B cell (primary cell): ENCODE data around the gene SNTG2. TPM values are rescaled to one million over a fixed set of nuclear protein-coding genes. Genes with fewer than 3 reads are reported as not detected.
A peak's percentile ranks its signal among the peaks of the same experiment; 100 is the strongest.

Experiments used
- ATAC-seq: fragments of 200-7000 bp; cut with Tn5 transposase; one replicate; pipeline ENCODE4 v1.10.0; 2021; ENCODE audit warnings: low read depth, mild to moderate bottlenecking, moderate number of reproducible peaks, moderate library complexity
- CTCF ChIA-PET: fragments of 350-600 bp; sonication (Branson Sonifier 250); formaldehyde crosslinking; loops from one replicate; lab custom pipeline; 2021; ENCODE audit warnings: antibody characterized with exemption, inconsistent platforms; lab: Charles Lee
- POLR2A ChIA-PET: fragments of 350-600 bp; sonication (Branson Sonifier 250); formaldehyde crosslinking; loops from one replicate; lab custom pipeline; 2021; ENCODE audit warnings: antibody characterized with exemption; lab: Charles Lee
- DNase-seq: peaks from one replicate; pipeline ENCODE4 v3.0.0; 2013
- H2AFZ ChIP-seq: 2 replicates; pipeline ENCODE4 v1.6.1; 2012; ENCODE audit warnings: mild to moderate bottlenecking, low read depth, low read length; ENCODE audit not compliant: insufficient read depth, poor library complexity, severe bottlenecking
- H3K27ac ChIP-seq, 2 donors: 1 replicate in 1 of 2; 2 replicates in 1 of 2; pipeline ENCODE4 v1.5.1; 2012 to 2013; ENCODE audit warnings: low read length in 2 of 2, mild to moderate bottlenecking in 2 of 2, moderate library complexity in 1 of 2
- H3K27me3 ChIP-seq, 4 experiments: fragments of 200-600 bp in 1 of 4; sonication (generic) in 1 of 4; replicated peaks in 1 of 4; 1 replicate in 2 of 4; 2 replicates in 2 of 4; pipeline versions ENCODE4 v1.6.1 to v1.7.0; 2013 to 2016; ENCODE audit warnings: low read length in 3 of 4, mild to moderate bottlenecking in 2 of 4, mixed read lengths in 1 of 4, moderate library complexity in 1 of 4; ENCODE audit not compliant: insufficient read depth in 4 of 4, control insufficient read depth in 3 of 4; ENCODE audit errors: control extremely low read depth in 1 of 4
- H3K36me3 ChIP-seq, 2 experiments: replicated peaks in 1 of 2; 1 replicate in 1 of 2; 2 replicates in 1 of 2; pipeline versions ENCODE4 v1.6.1 to v1.7.1; 2013; ENCODE audit warnings: low read length in 1 of 2; ENCODE audit not compliant: insufficient read depth in 2 of 2, control insufficient read depth in 1 of 2; ENCODE audit errors: control extremely low read depth in 1 of 2, extremely low read depth in 1 of 2
- H3K4me1 ChIP-seq, 2 donors: fragments of 200-600 bp in 1 of 2; sonication (generic) in 1 of 2; 1 replicate in 1 of 2; 2 replicates in 1 of 2; pipeline versions ENCODE4 v1.5.1 to v1.6.1; 2013 to 2017; ENCODE audit warnings: low read length in 2 of 2; ENCODE audit not compliant: control insufficient read depth in 2 of 2, insufficient read depth in 2 of 2
- H3K4me2 ChIP-seq: replicated peaks from 2 replicates; pipeline ENCODE3; 2012; ENCODE audit warnings: mild to moderate bottlenecking, low read depth, low read length; ENCODE audit not compliant: poor library complexity, severe bottlenecking
- H3K4me3 ChIP-seq, 5 experiments: fragments of 200-600 bp in 1 of 5; sonication (generic) in 1 of 5; 1 replicate in 3 of 5; 2 replicates in 2 of 5; pipeline versions ENCODE4 v1.5.1 to v1.7.0; 2011 to 2016; ENCODE audit warnings: low read length in 4 of 5, mild to moderate bottlenecking in 4 of 5, low read depth in 2 of 5, control low read depth in 1 of 5, moderate library complexity in 1 of 5; ENCODE audit not compliant: insufficient read depth in 1 of 5; ENCODE audit errors: control extremely low read depth in 1 of 5, extremely low read depth in 1 of 5
- H3K79me2 ChIP-seq: fragments of 200-600 bp; sonication (generic); one replicate; pipeline ENCODE4 v1.6.0; 2016; ENCODE audit warnings: low read length; ENCODE audit not compliant: control insufficient read depth, insufficient read depth
- H3K9ac ChIP-seq: fragments of 200-600 bp; sonication (generic); 2 replicates; pipeline ENCODE4 v1.6.1; 2017; ENCODE audit warnings: mild to moderate bottlenecking, low read length, moderate library complexity
- H3K9me3 ChIP-seq, 3 donors: one replicate each; pipeline versions ENCODE4 v1.6.1 to v1.7.1; 2013; ENCODE audit warnings: low read length in 2 of 3; ENCODE audit not compliant: control insufficient read depth in 2 of 3, insufficient read depth in 1 of 3; ENCODE audit errors: control extremely low read depth in 1 of 3
- H4K20me1 ChIP-seq: 2 replicates; pipeline ENCODE4 v1.6.0; 2012; ENCODE audit warnings: mild to moderate bottlenecking, low read length; ENCODE audit not compliant: insufficient read depth, control insufficient read depth, poor library complexity, severe bottlenecking
- H3K27ac Mint-ChIP-seq: one replicate; pipeline ENCODE4 v1.8.0; 2021; ENCODE audit warnings: mixed read lengths
- H3K27me3 Mint-ChIP-seq: one replicate; pipeline ENCODE4 v1.8.0; 2021; ENCODE audit warnings: mixed read lengths
- H3K4me1 Mint-ChIP-seq: one replicate; pipeline ENCODE4 v1.8.0; 2021; ENCODE audit warnings: mixed read lengths
- H3K4me3 Mint-ChIP-seq: one replicate; pipeline ENCODE4 v1.8.0; 2021; ENCODE audit warnings: mixed read lengths
- H3K9me3 Mint-ChIP-seq: one replicate; pipeline ENCODE4 v1.8.0; 2022; ENCODE audit warnings: mixed read lengths; ENCODE audit not compliant: insufficient read depth
- EZH2 ChIP-seq: IDR thresholded peaks from 2 replicates; pipeline ENCODE4 v1.6.1; 2012; ENCODE audit warnings: borderline replicate concordance, low read depth, mild to moderate bottlenecking, moderate library complexity, low read length; ENCODE audit not compliant: insufficient read depth, poor library complexity, severe bottlenecking
- WGBS: methylation state at CpG from one replicate; pipeline ENCODE4 v1.1.5; 2013; ENCODE audit warnings: missing lambda C conversion rate; ENCODE audit not compliant: insufficient coverage; 5-methylcytosine and 5-hydroxymethylcytosine counted together
- intact Hi-C: fragments of 100-400 bp; cut with micrococcal nuclease; formaldehyde crosslinking; loops from one replicate; pipeline ENCODE4 v1.10.0; 2022
- polyA plus RNA-seq: library from polyadenylated mRNA; depleted of rRNA; stranded (reverse); fragments of >200 nt; gene quantifications from 2 replicates; pipeline ENCODE4 v1.2.3, GENCODE V29; 2012
- total RNA-seq, 2 donors: library from RNA; stranded (reverse); fragments of 120-200 nt in 1 of 2; gene quantifications; 1 replicate in 1 of 2; 2 replicates in 1 of 2; pipeline versions ENCODE4 v1.2.3 to v1.2.4, GENCODE V29; 2013 to 2022
- TF ChIP-seq, protein P1 (sequence below): fragments of 200-600 bp; IDR thresholded peaks from one replicate; pipeline ENCODE4 v1.8.0; 2022; ENCODE audit warnings: antibody characterized with exemption, mild to moderate bottlenecking

The SNTG2 gene
- total and polyA plus RNA-seq, 2 donors (not counting 1 experiment from before 2014, with no cell fraction given): 2.1 to 2.4 TPM

DNA sequence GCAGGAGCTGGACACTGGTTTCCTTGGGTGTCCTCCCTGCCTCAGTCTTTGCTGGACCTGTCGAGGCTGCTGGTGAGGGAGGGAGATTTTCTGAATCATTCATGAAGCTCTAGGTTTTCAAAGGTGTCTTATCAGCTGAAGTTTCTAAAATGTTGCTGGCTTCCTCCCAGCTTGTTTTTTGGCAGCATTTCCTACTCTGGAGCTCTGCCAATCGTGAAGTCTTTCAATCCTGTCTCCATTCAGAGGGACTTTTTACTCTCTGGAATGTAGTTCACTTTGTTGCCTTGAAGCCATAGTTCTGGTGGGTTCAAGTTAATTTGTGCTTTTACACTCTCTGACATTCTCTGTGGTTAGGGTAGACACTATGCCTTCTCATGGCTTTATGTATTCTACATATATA lies 23.9 kb downstream of the SNTG2 start:
- peak overlapping the region; percentile 64 for H3K4me2 ChIP-seq
- ChIA-PET POLR2A (no interaction called here), CTCF (no interaction called here)
- peak overlapping the region; percentile 18 to 64 for H3K27ac ChIP-seq
- WGBS: no CpG with 5 or more reads among the region's 2 CpGs
- peaks cover 0 to 7% (median 5%) of the 10 kb centered on the region in 3 donors for H3K9me3 ChIP-seq
- H3K36me3 ChIP-seq: no peaks in the 10 kb centered on the region
- no peak for TF ChIP-seq EZH2
- TF ChIP-seq, protein P1, sequence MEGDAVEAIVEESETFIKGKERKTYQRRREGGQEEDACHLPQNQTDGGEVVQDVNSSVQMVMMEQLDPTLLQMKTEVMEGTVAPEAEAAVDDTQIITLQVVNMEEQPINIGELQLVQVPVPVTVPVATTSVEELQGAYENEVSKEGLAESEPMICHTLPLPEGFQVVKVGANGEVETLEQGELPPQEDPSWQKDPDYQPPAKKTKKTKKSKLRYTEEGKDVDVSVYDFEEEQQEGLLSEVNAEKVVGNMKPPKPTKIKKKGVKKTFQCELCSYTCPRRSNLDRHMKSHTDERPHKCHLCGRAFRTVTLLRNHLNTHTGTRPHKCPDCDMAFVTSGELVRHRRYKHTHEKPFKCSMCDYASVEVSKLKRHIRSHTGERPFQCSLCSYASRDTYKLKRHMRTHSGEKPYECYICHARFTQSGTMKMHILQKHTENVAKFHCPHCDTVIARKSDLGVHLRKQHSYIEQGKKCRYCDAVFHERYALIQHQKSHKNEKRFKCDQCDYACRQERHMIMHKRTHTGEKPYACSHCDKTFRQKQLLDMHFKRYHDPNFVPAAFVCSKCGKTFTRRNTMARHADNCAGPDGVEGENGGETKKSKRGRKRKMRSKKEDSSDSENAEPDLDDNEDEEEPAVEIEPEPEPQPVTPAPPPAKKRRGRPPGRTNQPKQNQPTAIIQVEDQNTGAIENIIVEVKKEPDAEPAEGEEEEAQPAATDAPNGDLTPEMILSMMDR: no peak
- ATAC-seq (no peak), DNase-seq (no peak)
- H3K4me3 ChIP-seq: peak overlapping the region in 4 of 5 experiments; percentile 7 to 29 (median 16)
- peak overlapping the region; percentile 17 for H3K9ac ChIP-seq
- intact Hi-C loops: no loop called here
- peaks cover 43 to 48% of the 10 kb centered on the region in 2 donors for H3K4me1 ChIP-seq
- no peaks in the 10 kb centered on the region for H4K20me1 ChIP-seq
- H3K27me3 ChIP-seq: peaks cover 0 to 4% (median 0%) of the 10 kb centered on the region in 4 experiments
- H2AFZ ChIP-seq: peak overlapping the region; percentile 43
- H3K79me2 ChIP-seq: no peaks in the 10 kb centered on the region
- peak overlapping the region; percentile 56 for H3K4me3 Mint-ChIP-seq
- peaks cover 10% of the 10 kb centered on the region for H3K9me3 Mint-ChIP-seq
- peaks cover 44% of the 10 kb centered on the region for H3K4me1 Mint-ChIP-seq
- peak overlapping the region; percentile 69 for H3K27ac Mint-ChIP-seq
- H3K27me3 Mint-ChIP-seq: peaks cover 20% of the 10 kb centered on the region

DNA sequence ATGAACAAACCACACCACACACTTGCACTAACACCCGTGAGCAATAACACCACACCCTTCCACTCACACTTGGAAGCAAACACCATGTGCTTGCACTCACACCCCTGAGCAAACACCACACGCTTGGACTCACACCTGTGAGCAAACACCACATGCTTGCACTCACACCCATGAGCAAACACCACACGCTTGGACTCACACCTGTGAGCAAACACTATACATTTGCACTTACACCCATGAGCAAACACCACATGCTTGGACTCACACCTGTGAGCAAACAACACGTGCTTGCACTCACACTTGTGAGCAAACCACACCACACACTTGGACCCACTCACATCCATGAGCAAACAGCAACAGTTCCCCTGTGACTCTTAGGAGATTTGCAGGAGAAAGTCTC lies 24.4 kb downstream of the SNTG2 start:
- peak overlapping the region; percentile 11 for H3K4me3 Mint-ChIP-seq
- CTCF ChIA-PET: no interaction called here
- Histone ChIP-seq H3K27ac (no peak overlapping the region), H3K4me1 (peaks cover 46 to 51% of the 10 kb centered on the region in 2 donors), H3K79me2 (no peaks in the 10 kb centered on the region), H4K20me1 (no peaks in the 10 kb centered on the region), H3K36me3 (no peaks in the 10 kb centered on the region), H3K27me3 (peaks cover 0 to 4% (median 0%) of the 10 kb centered on the region in 4 experiments), H3K9me3 (peaks cover 0 to 7% (median 4%) of the 10 kb centered on the region in 3 donors), H3K4me2 (peak overlapping the region; percentile 64), H3K4me3 (no peak overlapping the region), H2AFZ (no peak overlapping the region), H3K9ac (no peak overlapping the region)
- no peak for ATAC-seq
- peaks cover 48% of the 10 kb centered on the region for H3K4me1 Mint-ChIP-seq
- intact Hi-C loops: no loop called here
- no peak for DNase-seq
- H3K27me3 Mint-ChIP-seq: peaks cover 20% of the 10 kb centered on the region
- TF ChIP-seq, protein P1: no peak
- TF ChIP-seq EZH2: no peak
- H3K9me3 Mint-ChIP-seq: peaks cover 7% of the 10 kb centered on the region
- WGBS: 57% methylated on average over 3 of the region's 4 CpGs
- POLR2A ChIA-PET: no interaction called here
- H3K27ac Mint-ChIP-seq: peak overlapping the region; percentile 57
